ENCODE measurements around the gene ORAI1.

Gene ORAI1

DNA sequence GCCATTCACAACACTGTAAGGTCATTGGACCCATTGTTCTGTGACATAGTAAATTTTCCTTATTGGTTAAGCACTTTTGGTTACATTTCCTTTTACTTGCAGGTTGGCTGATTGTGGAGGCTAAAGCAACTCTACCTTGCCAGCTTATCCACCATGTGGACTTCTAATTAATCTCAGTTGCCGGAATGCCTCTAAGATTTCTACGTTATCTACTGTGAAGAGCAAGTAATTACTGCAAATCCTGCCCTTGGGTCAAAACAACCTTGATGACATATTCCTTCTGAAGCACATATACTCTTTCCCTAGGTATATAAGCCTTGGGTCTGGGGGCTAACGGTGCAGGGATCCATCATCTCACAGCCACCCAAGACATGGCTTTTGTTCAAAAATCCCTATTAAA lies 62.6 kb downstream of the ORAI1 start:
- H3K4me3 ChIP-seq (ENCODE audit: low read depth, low read length): no peak overlapping the region
- no peak for DNase-seq (ENCODE audit: low read depth)
- TF ChIP-seq, protein P1, sequence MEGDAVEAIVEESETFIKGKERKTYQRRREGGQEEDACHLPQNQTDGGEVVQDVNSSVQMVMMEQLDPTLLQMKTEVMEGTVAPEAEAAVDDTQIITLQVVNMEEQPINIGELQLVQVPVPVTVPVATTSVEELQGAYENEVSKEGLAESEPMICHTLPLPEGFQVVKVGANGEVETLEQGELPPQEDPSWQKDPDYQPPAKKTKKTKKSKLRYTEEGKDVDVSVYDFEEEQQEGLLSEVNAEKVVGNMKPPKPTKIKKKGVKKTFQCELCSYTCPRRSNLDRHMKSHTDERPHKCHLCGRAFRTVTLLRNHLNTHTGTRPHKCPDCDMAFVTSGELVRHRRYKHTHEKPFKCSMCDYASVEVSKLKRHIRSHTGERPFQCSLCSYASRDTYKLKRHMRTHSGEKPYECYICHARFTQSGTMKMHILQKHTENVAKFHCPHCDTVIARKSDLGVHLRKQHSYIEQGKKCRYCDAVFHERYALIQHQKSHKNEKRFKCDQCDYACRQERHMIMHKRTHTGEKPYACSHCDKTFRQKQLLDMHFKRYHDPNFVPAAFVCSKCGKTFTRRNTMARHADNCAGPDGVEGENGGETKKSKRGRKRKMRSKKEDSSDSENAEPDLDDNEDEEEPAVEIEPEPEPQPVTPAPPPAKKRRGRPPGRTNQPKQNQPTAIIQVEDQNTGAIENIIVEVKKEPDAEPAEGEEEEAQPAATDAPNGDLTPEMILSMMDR (IDR thresholded peaks at IDR 0.05; ENCODE audit: low read depth, low read length, missing control alignments): no peak

DNA sequence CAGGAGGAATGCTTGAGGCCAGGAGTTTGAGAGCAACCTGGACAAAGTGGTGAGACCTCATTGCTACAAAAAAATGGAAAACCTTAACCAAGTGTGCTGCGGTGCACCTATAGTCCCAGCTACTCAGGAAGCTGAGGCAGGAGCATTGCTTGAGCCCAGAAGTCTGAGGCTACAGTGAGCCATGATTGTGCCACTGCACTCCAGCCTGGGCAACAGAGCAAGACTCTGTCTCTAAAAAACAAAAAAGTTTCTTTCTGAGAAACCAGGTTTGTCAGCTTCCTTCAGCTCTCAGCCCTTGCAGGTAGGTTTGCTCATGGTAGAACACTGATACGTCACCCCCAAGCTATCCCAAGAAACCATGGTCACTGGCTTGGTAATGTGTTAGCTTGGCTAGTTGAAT lies 63.1 kb downstream of the ORAI1 start:
- TF ChIP-seq, protein P1 (IDR thresholded peaks at IDR 0.05; ENCODE audit: low read depth, low read length, missing control alignments): no peak
- DNase-seq (ENCODE audit: low read depth): no peak
- H3K4me3 ChIP-seq (ENCODE audit: low read depth, low read length): no peak overlapping the region
